ENCODE results near the gene ZSWIM4.
"Not testable (repeated sequence)": the region's sequence is repeated elsewhere in the genome, so short reads cannot be mapped to it uniquely, and the experiment has no call there.

ZSWIM4 gene

GRCh38 chr19:13784731-13785452 is 10.4 kb upstream of the ZSWIM4 start:
- no peak for TF ChIP-seq MYC (IDR thresholded peaks at IDR 0.05; ENCODE audit: low read depth, low read length)
- TF ChIP-seq CTCF (IDR thresholded peaks at IDR 0.05; ENCODE audit: low read depth, low read length) = peak; percentile 53
- peak; percentile 72 for DNase-seq (ENCODE audit: low read depth)

GRCh38 chr19:13788991-13789390 is 6.3 kb upstream of the ZSWIM4 start:
- no peak overlapping the region for H3K4me3 ChIP-seq (ENCODE audit: low read depth, low read length)
- TF ChIP-seq CTCF (IDR thresholded peaks at IDR 0.05; ENCODE audit: low read depth, low read length) = no peak
- TF ChIP-seq MAX (IDR thresholded peaks at IDR 0.05; ENCODE audit: low read depth, low read length) = no peak
- no peak for TF ChIP-seq MYC (IDR thresholded peaks at IDR 0.05; ENCODE audit: low read depth, low read length)
- no peak for TF ChIP-seq POLR2A (IDR thresholded peaks at IDR 0.05; ENCODE audit: extremely low read depth, insufficient read length)
- DNase-seq (ENCODE audit: low read depth) = peak; percentile 84

More at GRCh38 chr19:13784731-13785452, 10.4 kb upstream of the ZSWIM4 start:
- no peak overlapping the region for H3K4me3 ChIP-seq (ENCODE audit: low read depth, low read length)

GRCh38 chr19:13790354-13790753 is 4.9 kb upstream of the ZSWIM4 start:
- no peak for TF ChIP-seq CTCF (IDR thresholded peaks at IDR 0.05; ENCODE audit: low read depth, low read length)
- TF ChIP-seq MAX (IDR thresholded peaks at IDR 0.05; ENCODE audit: low read depth, low read length) = 0 out of 2 replicates have a peak, but pooled peaks have one; percentile 7
- no peak for TF ChIP-seq POLR2A (IDR thresholded peaks at IDR 0.05; ENCODE audit: extremely low read depth, insufficient read length)
- TF ChIP-seq MYC (IDR thresholded peaks at IDR 0.05; ENCODE audit: low read depth, low read length) = no peak
- peak; percentile 90 for DNase-seq (ENCODE audit: low read depth)
- H3K4me3 ChIP-seq (ENCODE audit: low read depth, low read length) = no peak overlapping the region

- not testable (repeated sequence) for DNase-seq (ENCODE audit: low read depth); H3K4me3 ChIP-seq (ENCODE audit: low read depth, low read length)
Measured at GRCh38 chr19:13793317-13793716, 1.9 kb upstream of the ZSWIM4 start.

- no peak for DNase-seq (ENCODE audit: low read depth)
- TF ChIP-seq POLR2A (IDR thresholded peaks at IDR 0.05; ENCODE audit: extremely low read depth, insufficient read length) (no peak), CTCF (IDR thresholded peaks at IDR 0.05; ENCODE audit: low read depth, low read length) (no peak), MAX (IDR thresholded peaks at IDR 0.05; ENCODE audit: low read depth, low read length) (no peak), MYC (IDR thresholded peaks at IDR 0.05; ENCODE audit: low read depth, low read length) (no peak)
- peak overlapping the region; percentile 72 for H3K4me3 ChIP-seq (ENCODE audit: low read depth, low read length)
Measured at GRCh38 chr19:13794398-13794756, 866 bp upstream of the ZSWIM4 start.

GRCh38 chr19:13795595-13796300 is 505 bp downstream of the ZSWIM4 start:
- peak overlapping the region; percentile 62 for H3K4me3 ChIP-seq (ENCODE audit: low read depth, low read length)
- DNase-seq (ENCODE audit: low read depth) = no peak
- TF ChIP-seq POLR2A (IDR thresholded peaks at IDR 0.05; ENCODE audit: extremely low read depth, insufficient read length) (no peak), MYC (IDR thresholded peaks at IDR 0.05; ENCODE audit: low read depth, low read length) (no peak), CTCF (IDR thresholded peaks at IDR 0.05; ENCODE audit: low read depth, low read length) (no peak), MAX (IDR thresholded peaks at IDR 0.05; ENCODE audit: low read depth, low read length) (no peak)
